ENCODE data around the gene ZNF155.

DNA sequence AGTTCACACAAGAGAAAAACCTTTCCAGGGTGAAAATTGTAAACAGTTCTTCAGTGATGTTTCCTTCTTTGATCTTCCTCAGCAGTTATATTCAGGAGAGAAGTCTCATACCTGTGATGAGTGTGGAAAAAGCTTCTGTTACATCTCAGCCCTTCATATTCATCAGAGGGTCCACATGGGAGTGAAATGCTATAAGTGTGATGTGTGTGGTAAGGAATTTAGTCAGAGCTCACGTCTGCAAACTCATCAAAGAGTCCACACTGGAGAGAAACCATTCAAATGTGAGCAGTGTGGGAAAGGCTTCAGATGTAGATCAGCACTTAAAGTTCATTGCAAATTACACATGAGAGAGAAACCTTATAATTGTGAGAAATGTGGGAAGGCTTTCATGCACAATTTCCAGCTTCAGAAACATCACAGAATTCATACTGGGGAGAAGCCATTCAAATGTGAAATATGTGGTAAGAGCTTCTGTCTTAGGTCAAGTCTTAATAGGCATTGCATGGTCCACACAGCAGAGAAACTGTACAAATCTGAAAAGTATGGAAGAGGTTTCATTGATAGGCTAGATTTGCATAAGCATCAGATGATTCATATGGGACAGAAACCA lies 48.1 kb downstream of the ZNF155 start:
- TF ChIP-seq, protein P1, sequence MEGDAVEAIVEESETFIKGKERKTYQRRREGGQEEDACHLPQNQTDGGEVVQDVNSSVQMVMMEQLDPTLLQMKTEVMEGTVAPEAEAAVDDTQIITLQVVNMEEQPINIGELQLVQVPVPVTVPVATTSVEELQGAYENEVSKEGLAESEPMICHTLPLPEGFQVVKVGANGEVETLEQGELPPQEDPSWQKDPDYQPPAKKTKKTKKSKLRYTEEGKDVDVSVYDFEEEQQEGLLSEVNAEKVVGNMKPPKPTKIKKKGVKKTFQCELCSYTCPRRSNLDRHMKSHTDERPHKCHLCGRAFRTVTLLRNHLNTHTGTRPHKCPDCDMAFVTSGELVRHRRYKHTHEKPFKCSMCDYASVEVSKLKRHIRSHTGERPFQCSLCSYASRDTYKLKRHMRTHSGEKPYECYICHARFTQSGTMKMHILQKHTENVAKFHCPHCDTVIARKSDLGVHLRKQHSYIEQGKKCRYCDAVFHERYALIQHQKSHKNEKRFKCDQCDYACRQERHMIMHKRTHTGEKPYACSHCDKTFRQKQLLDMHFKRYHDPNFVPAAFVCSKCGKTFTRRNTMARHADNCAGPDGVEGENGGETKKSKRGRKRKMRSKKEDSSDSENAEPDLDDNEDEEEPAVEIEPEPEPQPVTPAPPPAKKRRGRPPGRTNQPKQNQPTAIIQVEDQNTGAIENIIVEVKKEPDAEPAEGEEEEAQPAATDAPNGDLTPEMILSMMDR (IDR thresholded peaks at IDR 0.05; ENCODE audit: low read depth, low read length): no peak
- no peak for TF ChIP-seq POLR2A (IDR thresholded peaks at IDR 0.05; ENCODE audit: extremely low read depth, insufficient read length)
- TF ChIP-seq, protein P2, sequence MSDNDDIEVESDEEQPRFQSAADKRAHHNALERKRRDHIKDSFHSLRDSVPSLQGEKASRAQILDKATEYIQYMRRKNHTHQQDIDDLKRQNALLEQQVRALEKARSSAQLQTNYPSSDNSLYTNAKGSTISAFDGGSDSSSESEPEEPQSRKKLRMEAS (IDR thresholded peaks at IDR 0.05; ENCODE audit: low read depth, low read length): no peak
